Progenitor cell of endocrine pancreas (in vitro differentiated cells): Measurements from ENCODE around the gene MAT1A. TPM values are rescaled to one million over a fixed set of nuclear protein-coding genes. Genes with fewer than 3 reads are reported as not detected.
"Not testable (repeated sequence)": the region's sequence is repeated elsewhere in the genome, so short reads cannot be mapped to it uniquely, and the experiment has no call there.

Experiments
- DNase-seq: peaks from one replicate; pipeline ENCODE4 v3.0.0; 2021; ENCODE audit warnings: low spot score; ENCODE audit not compliant: unreplicated experiment
- H3K27ac Mint-ChIP-seq: 2 replicates; pipeline ENCODE4 v1.8.0; 2021; ENCODE audit warnings: mild to moderate bottlenecking, moderate library complexity, mixed read lengths
- H3K27me3 Mint-ChIP-seq: 2 replicates; pipeline ENCODE4 v1.8.0; 2021; ENCODE audit warnings: mixed read lengths
- H3K36me3 Mint-ChIP-seq: 2 replicates; pipeline ENCODE4 v1.8.0; 2022; ENCODE audit warnings: mixed read lengths; ENCODE audit not compliant: insufficient read depth
- H3K4me1 Mint-ChIP-seq: 2 replicates; pipeline ENCODE4 v1.8.0; 2021; ENCODE audit warnings: low read depth, mixed read lengths
- H3K4me3 Mint-ChIP-seq: 2 replicates; pipeline ENCODE4 v1.8.0; 2021; ENCODE audit warnings: low read depth, mild to moderate bottlenecking, moderate library complexity, mixed read lengths
- H3K9me3 Mint-ChIP-seq: 2 replicates; pipeline ENCODE4 v1.8.0; 2021; ENCODE audit warnings: low read depth, mixed read lengths
- total RNA-seq: library from RNA; stranded (reverse); gene quantifications from 2 replicates; pipeline ENCODE4 v1.2.1, GENCODE V29; 2021
- TF ChIP-seq, protein P1 (sequence below): fragments of 200-600 bp; sonication (generic); IDR thresholded peaks from one replicate; pipeline ENCODE4 v1.5.0; 2021; ENCODE audit warnings: antibody characterized with exemption, mild to moderate bottlenecking; ENCODE audit not compliant: unreplicated experiment

The MAT1A gene
- total RNA-seq, 1 donor from 2014 or later: 0.34 TPM

DNA sequence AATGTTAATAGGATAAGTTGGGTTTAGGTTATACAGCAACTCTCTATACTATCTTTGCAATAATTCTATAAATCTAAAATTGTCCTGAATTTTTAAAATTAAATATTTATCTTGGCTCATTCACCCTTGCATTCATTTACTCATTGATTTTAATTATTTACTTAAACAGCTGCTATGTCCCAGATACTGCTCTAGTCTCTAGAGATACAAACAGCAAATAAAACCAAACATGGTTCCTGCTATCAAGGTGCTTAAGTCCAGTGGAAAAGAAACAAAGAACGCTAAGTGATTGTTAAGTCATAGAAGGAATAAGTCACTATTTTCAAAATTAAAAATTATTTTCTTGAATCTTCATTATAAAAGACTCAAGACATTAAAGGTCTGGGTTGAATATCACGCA lies 29.9 kb upstream of the MAT1A start:
- Mint-ChIP-seq H3K4me1 (peaks cover 21% of the 10 kb centered on the region), H3K27ac (no peak overlapping the region), H3K36me3 (no peaks in the 10 kb centered on the region), H3K27me3 (no peaks in the 10 kb centered on the region), H3K9me3 (peaks cover 3% of the 10 kb centered on the region), H3K4me3 (no peak overlapping the region)
- TF ChIP-seq, protein P1, sequence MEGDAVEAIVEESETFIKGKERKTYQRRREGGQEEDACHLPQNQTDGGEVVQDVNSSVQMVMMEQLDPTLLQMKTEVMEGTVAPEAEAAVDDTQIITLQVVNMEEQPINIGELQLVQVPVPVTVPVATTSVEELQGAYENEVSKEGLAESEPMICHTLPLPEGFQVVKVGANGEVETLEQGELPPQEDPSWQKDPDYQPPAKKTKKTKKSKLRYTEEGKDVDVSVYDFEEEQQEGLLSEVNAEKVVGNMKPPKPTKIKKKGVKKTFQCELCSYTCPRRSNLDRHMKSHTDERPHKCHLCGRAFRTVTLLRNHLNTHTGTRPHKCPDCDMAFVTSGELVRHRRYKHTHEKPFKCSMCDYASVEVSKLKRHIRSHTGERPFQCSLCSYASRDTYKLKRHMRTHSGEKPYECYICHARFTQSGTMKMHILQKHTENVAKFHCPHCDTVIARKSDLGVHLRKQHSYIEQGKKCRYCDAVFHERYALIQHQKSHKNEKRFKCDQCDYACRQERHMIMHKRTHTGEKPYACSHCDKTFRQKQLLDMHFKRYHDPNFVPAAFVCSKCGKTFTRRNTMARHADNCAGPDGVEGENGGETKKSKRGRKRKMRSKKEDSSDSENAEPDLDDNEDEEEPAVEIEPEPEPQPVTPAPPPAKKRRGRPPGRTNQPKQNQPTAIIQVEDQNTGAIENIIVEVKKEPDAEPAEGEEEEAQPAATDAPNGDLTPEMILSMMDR: no peak
- DNase-seq: no peak

DNA sequence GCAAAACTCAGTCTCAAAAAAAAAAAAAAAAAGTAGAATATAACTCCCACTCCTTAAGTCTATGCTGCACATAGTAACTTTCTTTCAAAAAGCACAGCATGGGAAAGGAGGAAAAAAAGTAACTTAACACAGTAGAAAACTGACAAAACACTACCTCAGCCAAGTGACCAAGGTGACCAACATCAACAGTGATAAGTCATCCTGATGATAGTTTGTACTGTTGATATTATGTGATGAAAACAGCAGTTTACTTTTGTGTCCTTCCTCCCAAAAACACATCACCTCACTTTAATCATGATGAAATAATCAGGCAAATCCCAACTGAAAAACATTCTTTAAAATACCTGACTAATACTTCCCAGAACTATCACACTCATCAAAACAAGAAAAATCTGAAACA lies 29.3 kb upstream of the MAT1A start:
- H3K9me3 Mint-ChIP-seq: peaks cover 3% of the 10 kb centered on the region
- TF ChIP-seq, protein P1: no peak
- H3K4me3 Mint-ChIP-seq: no peak overlapping the region
- no peak overlapping the region for H3K27ac Mint-ChIP-seq
- no peak for DNase-seq
- H3K4me1 Mint-ChIP-seq: peaks cover 21% of the 10 kb centered on the region
- no peaks in the 10 kb centered on the region for H3K27me3 Mint-ChIP-seq
- no peaks in the 10 kb centered on the region for H3K36me3 Mint-ChIP-seq

DNA sequence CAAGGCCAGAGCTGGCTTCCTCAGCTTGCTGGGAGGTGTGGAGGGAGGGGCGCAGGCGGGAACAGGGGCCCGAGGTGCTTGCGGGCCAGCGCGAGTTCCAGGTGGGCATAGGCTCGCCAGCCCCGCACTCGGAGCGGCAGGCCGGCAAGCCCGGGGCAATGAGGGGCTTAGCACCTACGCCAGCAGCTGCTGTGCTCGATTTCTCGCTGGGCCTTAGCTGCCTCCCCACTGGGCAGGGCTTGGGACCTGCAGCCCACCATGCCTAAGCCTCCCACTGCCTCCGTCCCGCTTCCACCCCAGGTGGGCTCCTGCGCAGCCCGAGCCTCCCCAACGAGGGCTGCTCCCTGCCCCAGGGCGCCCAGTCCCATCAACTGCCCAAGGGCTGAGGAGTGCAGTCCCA lies 25.9 kb upstream of the MAT1A start:
- DNase-seq: no peak
- H3K4me3 Mint-ChIP-seq: no peak overlapping the region
- peaks cover 16% of the 10 kb centered on the region for H3K4me1 Mint-ChIP-seq
- H3K9me3 Mint-ChIP-seq: peaks cover 10% of the 10 kb centered on the region
- no peaks in the 10 kb centered on the region for H3K27me3 Mint-ChIP-seq
- TF ChIP-seq, protein P1: no peak
- H3K27ac Mint-ChIP-seq: no peak overlapping the region
- no peaks in the 10 kb centered on the region for H3K36me3 Mint-ChIP-seq

DNA sequence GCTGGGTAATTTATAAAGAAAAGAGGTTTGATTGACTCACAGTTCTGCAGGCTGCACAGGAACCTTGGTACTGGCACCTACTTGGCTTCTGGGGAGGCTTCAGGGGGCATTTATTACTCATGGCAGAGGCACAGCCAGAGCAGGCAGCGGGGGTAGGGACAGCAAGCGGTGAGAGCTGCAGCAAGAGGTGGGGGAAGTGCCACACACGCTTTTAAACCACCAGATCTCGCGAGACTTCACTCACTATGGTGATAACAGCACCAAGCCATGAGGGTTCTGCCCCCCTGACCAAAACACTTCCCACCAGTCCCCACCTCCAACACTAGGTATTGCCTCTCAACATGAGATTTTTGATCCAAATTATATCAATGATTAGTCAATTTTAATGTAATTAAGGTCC lies 24.1 kb upstream of the MAT1A start:
- Mint-ChIP-seq H3K27ac (no peak overlapping the region), H3K4me1 (no peaks in the 10 kb centered on the region), H3K36me3 (no peaks in the 10 kb centered on the region), H3K9me3 (peaks cover 15% of the 10 kb centered on the region), H3K27me3 (no peaks in the 10 kb centered on the region), H3K4me3 (no peak overlapping the region)
- TF ChIP-seq, protein P1: no peak
- no peak for DNase-seq

DNA sequence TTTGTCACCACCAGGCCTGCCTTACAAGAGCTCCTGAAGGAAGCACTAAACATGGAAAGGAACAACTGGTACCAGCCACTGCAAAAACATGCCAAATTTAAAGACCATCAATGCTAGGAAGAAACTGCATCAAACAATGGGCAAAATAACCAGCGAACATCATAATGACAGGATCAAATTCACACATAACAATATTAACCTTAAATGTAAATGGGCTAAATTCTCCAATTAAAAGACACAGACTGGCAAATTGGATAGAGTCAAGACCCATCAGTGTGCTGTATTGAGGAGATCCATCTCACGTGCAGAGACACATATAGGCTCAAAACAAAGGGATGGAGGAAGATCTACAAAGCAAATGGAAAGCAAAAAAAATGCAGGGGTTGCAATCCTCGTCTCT lies 16.5 kb upstream of the MAT1A start:
- not testable (repeated sequence) for H3K27me3 Mint-ChIP-seq, H3K4me1 Mint-ChIP-seq, H3K36me3 Mint-ChIP-seq, H3K4me3 Mint-ChIP-seq, H3K27ac Mint-ChIP-seq, DNase-seq
- peaks cover 33% of the 10 kb centered on the region for H3K9me3 Mint-ChIP-seq

DNA sequence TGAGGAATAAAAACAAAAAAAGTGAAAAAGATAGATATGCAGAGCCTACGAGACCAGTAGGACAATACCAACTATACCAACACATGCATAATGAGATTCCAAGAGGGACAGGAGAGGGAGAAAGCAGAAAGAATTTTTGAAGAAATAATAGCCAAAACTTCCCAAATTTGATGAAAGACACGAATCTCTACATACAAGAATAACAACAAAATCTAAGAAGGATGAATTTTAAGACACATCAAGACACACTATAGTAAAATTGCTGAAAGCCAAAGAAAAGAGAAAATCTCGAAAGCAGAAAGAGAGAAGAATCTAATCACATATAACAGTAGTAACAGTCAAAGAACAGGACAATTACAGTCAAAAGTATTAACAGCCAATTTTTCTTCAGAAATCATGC lies 7.5 kb upstream of the MAT1A start:
- Mint-ChIP-seq H3K4me3 (no peak overlapping the region), H3K27me3 (no peaks in the 10 kb centered on the region), H3K9me3 (peaks cover 15% of the 10 kb centered on the region), H3K27ac (peak overlapping the region; percentile 22), H3K4me1 (peaks cover 2% of the 10 kb centered on the region), H3K36me3 (peaks cover 1% of the 10 kb centered on the region)
- TF ChIP-seq, protein P1: no peak
- no peak for DNase-seq
